GM19463 (cell line): ENCODE measurements around the gene SPAG7.
"Not testable (repeated sequence)": the region's sequence is repeated elsewhere in the genome, so short reads cannot be mapped to it uniquely, and the experiment has no call there.

Experiments used
- ATAC-seq: cut with Tn5 transposase; IDR thresholded peaks from one replicate; pipeline ENCODE4 v1.9.1; 2021; ENCODE audit warnings: mild to moderate bottlenecking, moderate library complexity; ENCODE audit not compliant: unreplicated experiment

Gene SPAG7

DNA sequence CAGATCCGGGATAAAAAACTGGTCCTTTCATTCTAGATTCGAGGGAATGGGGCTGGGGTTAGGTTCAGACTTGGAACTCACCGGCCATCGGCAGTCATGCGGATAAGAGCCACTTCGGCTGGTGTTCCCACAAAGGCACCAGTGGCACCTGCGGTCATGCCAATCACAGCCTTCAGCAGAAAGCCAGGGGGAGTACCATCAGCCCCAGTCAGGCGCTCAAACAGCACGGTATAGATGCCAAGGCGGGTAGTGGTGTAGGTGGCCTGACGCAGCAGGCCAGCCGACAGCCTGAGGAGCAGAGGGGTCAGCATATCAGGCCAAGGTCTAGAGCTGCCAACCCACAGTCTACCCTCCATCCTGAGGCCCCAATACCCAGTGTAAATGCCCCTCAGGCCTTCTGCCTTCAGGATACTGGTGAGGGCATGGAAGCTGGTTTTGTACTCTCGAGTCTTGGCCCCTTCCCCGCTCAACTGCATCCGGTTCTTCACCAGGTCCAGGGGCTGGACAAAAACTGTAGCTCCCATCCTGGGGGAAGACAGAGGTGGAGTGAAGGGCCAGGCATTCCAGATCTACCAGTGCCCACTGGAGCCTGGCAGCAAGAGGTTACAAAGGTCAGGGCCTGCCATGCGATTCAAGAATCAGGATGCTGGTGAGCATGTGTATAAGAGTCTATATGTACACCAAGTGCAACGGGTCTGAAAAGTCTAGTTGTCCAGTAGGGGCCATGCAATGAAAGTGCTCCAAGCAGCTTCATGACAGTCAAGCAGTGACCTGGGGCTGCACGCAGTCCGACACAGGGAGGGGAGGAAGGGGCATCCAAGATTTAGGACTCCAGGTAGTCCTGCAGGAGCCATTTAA lies 28.7 kb downstream of the SPAG7 start:
- no peak for ATAC-seq

DNA sequence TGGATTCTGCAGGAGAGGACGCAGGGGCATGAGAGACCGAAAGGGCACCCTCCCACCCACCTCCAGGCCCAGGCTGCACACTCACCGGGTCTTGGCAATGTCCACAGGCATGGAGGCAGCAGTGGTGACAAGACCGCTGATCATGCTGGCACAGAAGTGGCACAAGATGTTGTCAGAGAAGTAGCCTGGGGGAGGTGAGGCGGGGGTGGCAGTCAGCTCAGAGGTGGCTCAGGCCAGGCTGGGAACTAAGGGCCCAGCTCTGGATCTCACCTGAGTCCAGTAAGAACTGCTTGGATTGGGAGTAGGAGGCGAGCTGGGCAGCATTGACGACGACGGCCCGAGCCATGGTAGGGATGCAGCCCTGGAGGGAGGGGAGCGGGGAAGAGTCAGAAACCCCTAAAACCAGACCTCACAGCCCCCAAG lies 29.5 kb downstream of the SPAG7 start:
- no peak for ATAC-seq

DNA sequence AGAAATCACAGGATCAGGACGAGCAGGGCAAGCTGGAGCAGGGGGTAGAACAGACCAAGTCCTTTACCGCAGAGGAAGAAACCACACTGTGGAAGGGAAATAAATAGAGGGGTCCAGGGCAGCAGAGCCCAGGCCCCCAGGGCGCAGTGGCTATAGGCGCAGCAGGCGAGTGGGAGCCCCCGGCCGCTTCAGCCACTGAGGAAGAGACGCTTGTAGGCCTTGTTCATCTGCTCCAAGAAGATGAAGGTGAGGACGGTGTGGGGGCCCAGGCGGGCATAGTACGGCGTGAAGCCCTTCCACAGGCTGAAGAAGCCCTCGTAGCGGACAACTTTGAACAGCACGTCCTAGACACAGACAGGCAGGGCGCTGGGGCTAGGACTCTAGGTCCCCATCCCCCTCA lies 30.1 kb downstream of the SPAG7 start:
- no peak for ATAC-seq

DNA sequence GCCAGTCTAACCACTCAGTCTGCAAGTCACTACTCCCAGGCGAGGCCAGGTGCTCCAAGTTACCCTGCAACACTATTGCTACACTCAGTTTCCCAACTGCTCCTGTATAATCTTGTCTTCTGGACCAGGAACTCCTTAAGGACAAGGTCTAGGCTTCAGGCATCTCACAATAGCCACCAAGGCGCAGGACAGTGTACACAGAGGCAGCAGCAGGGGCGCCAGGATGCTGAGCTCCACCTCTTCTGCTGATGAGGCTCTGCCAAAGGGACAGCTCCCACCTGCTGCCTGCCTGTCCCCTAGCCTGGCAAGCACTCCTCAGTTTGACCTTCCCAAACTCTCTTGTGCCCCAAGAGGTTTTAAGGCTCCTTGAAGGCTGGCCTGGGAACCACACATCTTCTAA lies 31.2 kb downstream of the SPAG7 start:
- ATAC-seq, result no peak

DNA sequence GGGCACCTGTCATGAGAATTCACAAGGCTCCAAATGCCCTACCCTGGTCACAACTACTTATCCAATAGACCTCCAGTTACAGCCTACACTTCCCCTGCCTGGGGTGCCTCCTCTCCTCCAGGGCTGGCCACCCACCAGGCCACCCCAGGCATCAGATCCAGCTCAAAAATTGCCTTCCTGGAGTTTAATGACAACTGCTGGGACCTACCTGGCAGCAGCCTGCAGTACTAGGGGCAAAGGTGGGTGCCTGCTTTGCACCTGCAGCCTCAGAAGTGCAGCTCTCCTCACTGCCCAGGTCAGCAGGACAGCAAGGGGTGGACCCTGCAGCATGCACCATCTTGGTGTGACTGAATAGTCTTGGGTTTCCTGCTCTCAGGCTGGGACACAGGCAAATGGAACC lies 32.0 kb downstream of the SPAG7 start:
- ATAC-seq, result no peak

DNA sequence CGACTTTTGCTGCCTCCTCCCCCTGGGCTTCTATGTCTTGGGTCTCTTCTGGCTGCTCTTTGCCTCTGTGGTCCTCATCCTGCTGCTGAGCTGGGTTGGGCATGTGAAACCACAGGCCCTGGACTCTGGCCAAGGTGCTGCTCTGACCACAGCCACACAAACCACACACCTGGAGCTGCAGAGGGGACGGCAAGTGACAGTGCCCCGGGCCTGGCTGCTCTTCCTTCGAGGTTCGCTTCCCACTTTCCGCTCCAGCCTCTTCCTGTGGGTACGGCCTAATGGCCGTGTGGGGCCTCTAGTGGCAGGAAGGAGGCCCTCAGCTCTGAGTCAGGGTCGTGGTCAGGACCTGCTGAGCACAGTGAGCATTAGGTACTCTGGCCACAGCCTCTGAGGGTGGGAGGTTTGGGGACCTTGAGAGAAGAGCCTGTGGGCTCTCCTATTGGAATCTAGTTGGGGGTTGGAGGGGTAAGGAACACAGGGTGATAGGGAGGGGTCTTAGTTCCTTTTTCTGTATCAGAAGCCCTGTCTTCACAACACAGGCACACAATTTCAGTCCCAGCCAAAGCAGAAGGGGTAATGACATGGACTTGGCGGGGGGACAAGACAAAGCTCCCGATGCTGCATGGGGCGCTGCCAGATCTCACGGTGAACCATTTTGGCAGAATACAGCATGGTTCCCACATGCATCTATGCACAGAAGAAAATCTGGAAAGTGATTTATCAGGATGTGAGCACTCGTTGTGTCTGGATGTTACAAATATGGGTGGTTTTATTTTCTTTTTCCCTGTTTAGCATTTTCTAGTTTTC lies 33.2 kb downstream of the SPAG7 start:
- no peak for ATAC-seq

DNA sequence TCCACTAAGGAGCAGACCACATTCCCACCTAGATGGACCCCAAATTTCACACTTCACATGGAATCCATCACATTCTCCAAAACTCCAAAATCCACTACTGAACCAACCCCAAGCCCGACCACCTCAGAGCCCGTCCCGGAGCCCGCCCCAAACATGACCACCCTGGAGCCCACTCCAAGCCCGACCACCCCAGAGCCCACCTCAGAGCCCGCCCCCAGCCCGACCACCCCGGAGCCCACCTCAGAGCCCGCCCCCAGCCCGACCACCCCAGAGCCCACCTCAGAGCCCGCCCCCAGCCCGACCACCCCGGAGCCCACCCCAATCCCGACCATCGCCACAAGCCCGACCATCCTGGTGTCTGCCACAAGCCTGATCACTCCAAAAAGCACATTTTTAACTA lies 34.0 kb downstream of the SPAG7 start:
- no peak for ATAC-seq

DNA sequence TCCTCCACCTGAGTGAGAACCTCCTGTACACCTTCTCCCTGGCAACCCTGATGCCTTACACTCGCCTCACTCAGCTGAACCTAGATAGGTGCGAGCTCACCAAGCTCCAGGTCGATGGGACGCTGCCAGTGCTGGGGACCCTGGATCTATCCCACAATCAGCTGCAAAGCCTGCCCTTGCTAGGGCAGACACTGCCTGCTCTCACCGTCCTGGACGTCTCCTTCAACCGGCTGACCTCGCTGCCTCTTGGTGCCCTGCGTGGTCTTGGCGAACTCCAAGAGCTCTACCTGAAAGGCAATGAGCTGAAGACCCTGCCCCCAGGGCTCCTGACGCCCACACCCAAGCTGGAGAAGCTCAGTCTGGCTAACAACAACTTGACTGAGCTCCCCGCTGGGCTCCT lies 34.9 kb downstream of the SPAG7 start:
- ATAC-seq, result no peak

DNA sequence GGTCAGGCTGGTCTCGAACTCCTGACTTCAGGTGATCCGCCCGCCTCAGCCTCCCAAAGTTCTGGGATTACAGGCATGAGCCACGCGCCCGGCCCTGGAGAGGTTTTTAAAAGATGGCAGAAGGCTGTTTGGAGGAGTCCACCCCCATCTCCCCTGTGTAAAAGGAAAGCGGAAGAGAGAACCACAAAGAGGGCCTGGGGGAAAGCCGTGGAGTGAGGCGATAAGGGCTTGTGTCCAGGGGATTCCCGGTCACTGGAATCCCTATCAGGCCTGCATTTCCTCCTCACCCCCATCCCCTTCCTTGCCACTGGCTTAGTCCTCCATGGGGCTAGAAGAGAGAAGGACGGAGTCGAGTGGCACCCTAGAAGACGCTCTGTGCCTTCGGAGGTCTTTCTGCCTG lies 35.7 kb downstream of the SPAG7 start, which contains the start of gene GP1BA:
GP1BA (plus strand) TSS at position 315 of the 400 bp plus-strand sequence. CDS start 328 bp downstream, outside the sequence.
- no peak for ATAC-seq

DNA sequence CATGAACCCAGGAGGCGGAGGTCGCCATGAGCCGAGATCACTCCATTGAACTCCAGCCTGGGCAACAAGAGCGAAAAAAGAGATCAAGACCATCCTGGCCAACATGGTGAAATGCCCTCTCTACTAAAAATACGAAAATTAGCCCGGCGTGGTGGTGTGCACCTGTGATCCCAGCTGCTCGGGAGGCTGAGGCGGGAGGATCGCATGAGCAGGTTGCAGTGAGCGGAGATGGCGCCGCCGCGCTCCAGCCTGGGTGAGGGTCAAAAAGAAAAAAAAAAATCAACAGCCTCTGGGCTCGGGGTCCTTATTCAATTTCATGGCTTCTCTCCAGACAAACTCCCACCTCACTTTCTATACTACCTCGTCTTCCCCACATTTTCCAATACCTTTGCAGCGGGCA lies 38.7 kb downstream of the SPAG7 start:
- ATAC-seq, result no peak

DNA sequence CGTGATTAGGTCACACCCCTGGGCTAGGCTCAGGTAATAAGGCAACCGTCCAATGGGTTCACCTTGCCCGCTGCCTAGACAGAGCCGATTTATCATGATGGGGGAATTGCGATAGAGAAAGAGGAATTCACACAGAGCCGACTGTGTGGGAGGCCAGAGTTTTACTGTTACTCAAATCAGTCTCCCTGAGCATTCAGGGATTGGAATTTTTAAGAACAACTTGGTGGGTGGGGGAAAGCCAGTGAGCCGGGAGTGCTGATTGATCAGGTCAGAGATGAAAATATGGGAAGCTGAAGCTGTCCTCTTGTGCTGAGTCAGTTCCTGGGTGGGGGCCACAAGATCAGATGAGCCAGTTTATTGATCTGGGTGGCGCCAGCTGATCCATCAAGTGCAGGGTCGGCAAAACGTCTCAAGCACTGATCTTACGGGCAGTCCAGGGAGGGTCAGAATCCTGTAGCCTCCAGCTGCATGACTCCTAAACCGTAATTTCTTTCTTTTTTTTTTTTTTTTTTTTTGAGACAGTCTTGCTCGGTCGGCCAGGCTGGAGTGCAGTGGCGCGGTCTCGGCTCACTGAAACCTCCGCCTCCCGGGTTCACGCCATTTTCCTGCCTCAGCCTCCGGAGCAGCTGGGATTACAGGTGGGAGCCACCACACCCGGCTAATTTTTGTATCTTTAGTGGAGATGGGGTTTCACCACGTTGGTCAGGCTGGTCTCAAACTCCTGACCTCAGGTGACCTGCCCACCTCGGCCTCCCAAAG lies 40.9 kb downstream of the SPAG7 start:
- ATAC-seq, result not testable (repeated sequence)

DNA sequence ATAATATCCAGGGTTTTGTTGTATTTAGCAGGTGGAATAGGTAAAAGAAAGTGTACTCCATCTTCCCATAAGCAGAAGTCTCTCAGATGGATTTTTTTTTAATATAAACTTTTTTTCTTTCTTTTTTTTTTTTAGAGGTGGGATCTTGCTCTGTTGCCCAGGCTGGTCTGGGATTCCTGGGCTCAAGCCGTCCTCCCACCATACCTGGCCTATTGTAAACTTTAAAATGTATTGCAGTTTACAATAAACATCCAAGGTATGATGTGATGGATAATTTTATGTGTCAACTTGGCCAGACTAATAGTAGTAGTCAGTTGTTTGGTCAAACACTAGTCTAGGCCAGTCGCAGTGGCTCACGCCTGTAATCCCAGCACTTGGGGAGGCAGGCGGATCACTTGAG lies 46.3 kb downstream of the SPAG7 start:
- no peak for ATAC-seq

DNA sequence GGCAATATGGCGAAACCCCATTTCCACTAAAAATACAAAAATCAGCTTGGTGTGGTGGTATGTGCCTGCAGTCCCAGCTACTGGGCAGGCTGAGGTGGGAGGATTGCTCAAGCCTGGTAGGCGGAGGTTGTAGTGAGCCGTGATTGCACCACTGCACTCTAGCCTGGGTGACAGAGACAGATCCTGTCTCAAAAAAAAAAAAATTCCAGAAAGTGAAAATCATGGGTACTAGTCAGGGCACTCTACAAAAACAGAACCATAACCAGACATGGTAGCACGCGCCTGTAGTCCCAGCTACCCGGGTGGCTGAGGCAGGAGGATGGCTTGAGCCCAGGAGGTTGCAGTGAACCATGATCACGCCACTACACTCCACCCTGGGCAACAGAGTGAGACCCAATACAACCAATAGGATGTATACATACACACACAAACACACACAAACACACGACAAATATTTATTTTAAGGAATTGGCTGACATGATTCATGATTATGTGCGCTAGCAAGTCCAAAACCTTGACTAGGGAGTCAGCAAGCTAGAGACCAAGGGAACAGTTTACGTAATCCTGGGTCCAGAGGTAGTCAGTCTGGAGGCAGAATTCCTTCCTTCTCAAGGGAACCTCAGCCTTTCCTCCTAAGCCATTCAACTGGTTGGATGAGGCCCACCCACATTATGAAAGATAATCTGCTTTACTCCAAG lies 47.1 kb downstream of the SPAG7 start:
- no peak for ATAC-seq

DNA sequence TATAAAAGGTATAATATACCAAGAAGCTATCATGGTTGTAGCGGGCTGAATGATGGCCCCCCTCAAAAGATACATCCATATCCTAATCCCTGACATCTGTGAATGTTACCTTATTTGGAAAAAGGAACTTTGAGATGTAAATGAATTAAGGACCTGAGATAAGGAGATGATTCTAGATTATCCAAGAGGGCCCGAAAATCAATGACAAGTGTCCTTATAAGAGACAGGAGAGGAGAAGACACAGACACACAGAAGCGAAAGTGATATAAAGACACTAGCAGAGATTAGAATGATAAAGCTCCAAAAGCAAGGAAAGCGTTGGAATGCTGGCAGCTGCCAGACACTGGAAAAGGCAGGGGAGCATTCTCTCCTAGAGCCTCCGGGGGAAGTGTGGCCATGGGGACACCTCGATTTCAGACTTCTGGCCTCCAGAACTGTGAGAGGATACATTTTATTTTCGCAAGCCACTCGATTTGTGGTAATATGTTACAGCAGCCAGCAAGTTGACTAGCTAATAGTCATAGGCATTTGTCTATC lies 48.0 kb downstream of the SPAG7 start:
- no peak for ATAC-seq

DNA sequence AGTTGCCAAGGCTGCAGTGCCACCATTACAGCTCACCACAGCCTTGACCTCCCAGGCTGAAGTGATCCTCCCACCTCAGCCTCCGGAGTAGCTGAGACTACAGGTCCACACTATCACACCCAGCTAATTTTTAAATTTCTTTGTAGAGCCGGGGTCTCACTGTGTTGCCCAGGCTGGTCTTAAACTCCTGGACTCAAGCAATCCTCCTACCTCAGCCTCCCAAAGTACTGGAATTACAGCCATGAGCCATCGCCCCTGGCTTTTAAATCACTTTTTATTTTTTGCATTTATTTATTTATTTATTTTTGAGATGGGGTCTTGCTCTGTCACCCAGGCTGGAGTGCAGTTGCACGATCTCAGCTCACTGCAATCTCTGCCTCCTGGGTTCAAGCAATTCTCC lies 53.1 kb downstream of the SPAG7 start:
- not testable (repeated sequence) for ATAC-seq

DNA sequence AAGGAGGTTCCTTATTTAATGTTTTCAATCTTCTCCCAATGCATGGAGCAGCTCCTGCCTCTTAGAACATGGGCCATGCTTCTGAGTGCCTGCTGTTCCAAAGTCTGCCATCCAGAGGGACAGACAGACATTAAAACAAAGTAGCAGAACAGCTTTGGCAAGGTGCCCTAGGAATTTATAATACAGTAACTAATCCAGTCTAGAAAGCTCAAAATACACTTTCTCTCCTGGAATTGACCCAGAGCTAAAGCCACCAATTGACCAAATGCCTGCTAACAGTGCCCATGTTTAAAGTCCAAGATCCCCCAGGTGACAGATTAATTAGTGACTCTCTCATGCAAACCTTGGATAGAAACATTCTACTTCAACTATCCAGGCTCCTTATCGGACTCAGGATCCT lies 53.6 kb downstream of the SPAG7 start:
- no peak for ATAC-seq
